ENCODE data around the gene SPEM3.

SPEM3 gene

GRCh38 chr17:7421186-7421585, 7.5 kb upstream of the SPEM3 start:
- Histone ChIP-seq H3K36me3 (ENCODE audit: insufficient read depth, low read length) (no peaks in the 10 kb centered on the region), H3K9ac (ENCODE audit: low read depth, low read length, poor library complexity, severe bottlenecking) (no peak overlapping the region), H4K20me1 (ENCODE audit: insufficient read depth, low read length, poor library complexity, severe bottlenecking) (no peaks in the 10 kb centered on the region), H3K4me1 (ENCODE audit: insufficient read depth, low read length, poor library complexity, severe bottlenecking) (no peaks in the 10 kb centered on the region), H3K4me3 (ENCODE audit: low read length, poor library complexity, severe bottlenecking) (no peak overlapping the region), H2AFZ (ENCODE audit: low read length) (no peak overlapping the region), H3K79me2 (ENCODE audit: insufficient read depth, low read length) (no peaks in the 10 kb centered on the region), H3K27me3 (ENCODE audit: insufficient read depth, low read length, poor library complexity, severe bottlenecking) (no peaks in the 10 kb centered on the region), H3K9me2 (replicated peaks; ENCODE audit: low read depth, low read length) (no peaks in the 10 kb centered on the region), H3F3A (ENCODE audit: low read depth) (no peaks in the 10 kb centered on the region), H3K4me2 (ENCODE audit: low read depth, low read length, poor library complexity, severe bottlenecking) (no peak overlapping the region), H3K9me3 (ENCODE audit: insufficient read depth, low read depth, low read length) (no peaks in the 10 kb centered on the region)
- TF ChIP-seq CTCF (conservative IDR thresholded peaks at IDR 0.05; ENCODE audit: low read length) (no peak), EZH2phosphoT487 (IDR thresholded peaks at IDR 0.05; ENCODE audit: borderline replicate concordance) (no peak)

- no peaks in the 10 kb centered on the region for H3K9me3 ChIP-seq (ENCODE audit: insufficient read depth, low read depth, low read length)
- H4K20me1 ChIP-seq (ENCODE audit: insufficient read depth, low read length, poor library complexity, severe bottlenecking) = no peaks in the 10 kb centered on the region
- no peak for TF ChIP-seq CTCF (conservative IDR thresholded peaks at IDR 0.05; ENCODE audit: low read length)
- no peak for TF ChIP-seq EZH2phosphoT487 (IDR thresholded peaks at IDR 0.05; ENCODE audit: borderline replicate concordance)
- H3K4me2 ChIP-seq (ENCODE audit: low read depth, low read length, poor library complexity, severe bottlenecking) = no peak overlapping the region
- H3F3A ChIP-seq (ENCODE audit: low read depth) = no peaks in the 10 kb centered on the region
- no peaks in the 10 kb centered on the region for H3K9me2 ChIP-seq (replicated peaks; ENCODE audit: low read depth, low read length)
- H3K9ac ChIP-seq (ENCODE audit: low read depth, low read length, poor library complexity, severe bottlenecking) = no peak overlapping the region
- no peaks in the 10 kb centered on the region for H3K27me3 ChIP-seq (ENCODE audit: insufficient read depth, low read length, poor library complexity, severe bottlenecking)
- no peaks in the 10 kb centered on the region for H3K79me2 ChIP-seq (ENCODE audit: insufficient read depth, low read length)
- no peaks in the 10 kb centered on the region for H3K36me3 ChIP-seq (ENCODE audit: insufficient read depth, low read length)
- no peak overlapping the region for H2AFZ ChIP-seq (ENCODE audit: low read length)
- no peaks in the 10 kb centered on the region for H3K4me1 ChIP-seq (ENCODE audit: insufficient read depth, low read length, poor library complexity, severe bottlenecking)
- H3K4me3 ChIP-seq (ENCODE audit: low read length, poor library complexity, severe bottlenecking) = no peak overlapping the region
Observed at GRCh38 chr17:7423679-7424078, 5.0 kb upstream of the SPEM3 start.

GRCh38 chr17:7425316-7425715, 3.3 kb upstream of the SPEM3 start, which contains the start of gene SPEM2:
TSS of gene SPEM2 (plus strand) at chr17:7425616. CDS start at chr17:7425689, 73 bp downstream.
- Histone ChIP-seq H3K9me3 (ENCODE audit: insufficient read depth, low read depth, low read length) (no peaks in the 10 kb centered on the region), H3K9me2 (replicated peaks; ENCODE audit: low read depth, low read length) (no peaks in the 10 kb centered on the region), H3K9ac (ENCODE audit: low read depth, low read length, poor library complexity, severe bottlenecking) (no peak within 1 kb of the TSS), H4K20me1 (ENCODE audit: insufficient read depth, low read length, poor library complexity, severe bottlenecking) (no peaks in the 10 kb centered on the region), H3K4me2 (ENCODE audit: low read depth, low read length, poor library complexity, severe bottlenecking) (no peak within 1 kb of the TSS), H3K36me3 (ENCODE audit: insufficient read depth, low read length) (no peaks in the 10 kb centered on the region), H3K4me3 (ENCODE audit: low read length, poor library complexity, severe bottlenecking) (no peak within 1 kb of the TSS), H3K4me1 (ENCODE audit: insufficient read depth, low read length, poor library complexity, severe bottlenecking) (no peaks in the 10 kb centered on the region), H2AFZ (ENCODE audit: low read length) (no peak within 1 kb of the TSS), H3K79me2 (ENCODE audit: insufficient read depth, low read length) (no peaks in the 10 kb centered on the region), H3F3A (ENCODE audit: low read depth) (no peaks in the 10 kb centered on the region), H3K27me3 (ENCODE audit: insufficient read depth, low read length, poor library complexity, severe bottlenecking) (no peaks in the 10 kb centered on the region)
- no peak for TF ChIP-seq CTCF (conservative IDR thresholded peaks at IDR 0.05; ENCODE audit: low read length)
- no peak for TF ChIP-seq EZH2phosphoT487 (IDR thresholded peaks at IDR 0.05; ENCODE audit: borderline replicate concordance)
